Measurements from ENCODE around the gene CYP2J2. TPM values are rescaled to one million over a fixed set of nuclear protein-coding genes. Genes with fewer than 3 reads are reported as not detected.

The CYP2J2 gene
- total and polyA plus RNA-seq, 2 donors (not counting 3 experiments of a cell fraction or from before 2014, with no cell fraction given), result 0.06 to 0.27 TPM

DNA sequence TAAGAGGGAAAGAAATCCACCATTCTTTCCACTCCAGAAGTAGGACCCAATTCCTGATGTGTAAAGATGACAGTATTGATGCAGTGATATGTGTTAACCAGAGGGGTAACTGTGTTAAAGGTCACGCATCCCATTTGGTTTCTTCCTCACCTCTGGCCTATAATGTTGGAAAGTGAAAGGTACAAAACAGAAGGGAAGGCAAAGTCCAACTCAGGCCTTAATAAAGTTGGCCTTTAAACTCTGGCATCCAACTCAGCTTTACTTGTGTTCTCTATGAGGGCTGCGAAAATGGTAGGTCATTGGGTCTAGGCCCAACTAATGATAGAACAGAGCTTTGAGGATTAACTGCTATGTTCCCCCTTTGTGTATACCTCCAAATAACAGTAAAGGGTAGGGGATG, 17.9 kb downstream of the CYP2J2 start:
- H2AFZ ChIP-seq (ENCODE audit: low read depth, low read length), result no peak overlapping the region
- H3K36me3 ChIP-seq (ENCODE audit: control insufficient read depth in 2 of 2, extremely low read depth in 1 of 2, insufficient read depth in 2 of 2, low read length in 2 of 2), result no peaks in the 10 kb centered on the region
- BruUV-seq (replicated peaks), result no TSS peak
- H3K27me3 ChIP-seq (ENCODE audit: control insufficient read depth in 2 of 2, insufficient read depth in 2 of 2, low read length in 2 of 2), result peaks cover 0 to 4% of the 10 kb centered on the region in 2 experiments
- CTCF ChIA-PET, result interaction anchor here (3.4 kb wide), 1 partner anchor 38 kb away, joined by 9 read pairs; no protein-coding TSS in a partner anchor
- DNase-seq (ENCODE audit: low read depth, low spot score) (no peak), FAIRE-seq (no peak)
- no peaks in the 10 kb centered on the region for H3K79me2 ChIP-seq (ENCODE audit: control insufficient read depth, insufficient read depth, low read length)
- no peaks in the 10 kb centered on the region for H4K20me1 ChIP-seq (replicated peaks; ENCODE audit: control insufficient read depth, extremely low read depth, insufficient read depth, low read length)
- H3K27ac ChIP-seq (ENCODE audit: insufficient read depth, low read depth, low read length), result no peak overlapping the region
- intact Hi-C loops (cut with micrococcal nuclease) (no loop called here), dilution Hi-C loops (cut with MboI; ENCODE audit: extremely low pct_ligation_motif_present, low sequenced_read_pairs) (no loop called here)
- no peak overlapping the region for H3K9ac ChIP-seq (replicated peaks; ENCODE audit: extremely low read depth, insufficient read depth, low read length)
- no peak overlapping the region for H3K4me2 ChIP-seq (ENCODE audit: insufficient read depth, low read length)
- no peaks in the 10 kb centered on the region for H3K9me1 ChIP-seq (replicated peaks; ENCODE audit: control insufficient read depth, extremely low read depth, insufficient read depth, low read length)
- H3K9me3 ChIP-seq (replicated peaks; ENCODE audit: control insufficient read depth, insufficient read depth, low read length), result no peaks in the 10 kb centered on the region
- no peaks in the 10 kb centered on the region for H3K4me1 ChIP-seq (ENCODE audit: control insufficient read depth, extremely low read depth, insufficient read depth, low read length)
- TF ChIP-seq FOS (IDR thresholded peaks at IDR 0.05; ENCODE audit: borderline replicate concordance, insufficient read depth, low read length) (no peak), POLR2AphosphoS5 (IDR thresholded peaks at IDR 0.05; ENCODE audit: insufficient read depth, low read depth, low read length) (no peak), CTCF (IDR thresholded peaks at IDR 0.05; ENCODE audit: extremely low read depth in 1 of 2, insufficient read depth in 1 of 2, low read depth in 1 of 2, low read length in 2 of 2) (no peak), EZH2 (IDR thresholded peaks at IDR 0.05; ENCODE audit: borderline replicate concordance, low read depth, low read length, severe bottlenecking) (no peak), GATA2 (IDR thresholded peaks at IDR 0.05; ENCODE audit: insufficient read depth, insufficient read length, low read depth, low read length) (no peak), MYC (IDR thresholded peaks at IDR 0.05; ENCODE audit: low read depth, low read length) (no peak)
- no peak overlapping the region for H3K4me3 ChIP-seq (replicated peaks in 1 of 3; ENCODE audit: insufficient read depth in 1 of 3, low read depth in 1 of 3, low read length in 3 of 3)
- POLR2A ChIA-PET, result no interaction called here

All from endothelial cell of umbilical vein (primary cell).